ENCODE results near the gene SNW1. TPM values are rescaled to one million over a fixed set of nuclear protein-coding genes. Genes with fewer than 3 reads are reported as not detected.
"Not testable (repeated sequence)": the region's sequence is repeated elsewhere in the genome, so short reads cannot be mapped to it uniquely, and the experiment has no call there.

SNW1 gene
- total RNA-seq: 101 and 114 TPM in 2 replicates

GRCh38 chr14:77760381-77761204, at the start of gene SNW1:
TSS of gene SNW1 (minus strand) at chr14:77761156. CDS start at chr14:77761127, 29 bp downstream.
- Mint-ChIP-seq H3K36me3 (ENCODE audit: low read depth) (peaks cover 28% of the 10 kb centered on the region), H3K27ac (peak within 1 kb of the TSS; percentile 97), H3K4me1 (ENCODE audit: low read depth) (peaks cover 28% of the 10 kb centered on the region), H3K4me3 (ENCODE audit: low read depth) (peak within 1 kb of the TSS; percentile 97), H3K9me3 (no peaks in the 10 kb centered on the region), H3K27me3 (ENCODE audit: low read depth) (peaks cover 4% of the 10 kb centered on the region)
- DNase-seq (ENCODE audit: low spot score): peak; percentile 90
- intact Hi-C loops (cut with micrococcal nuclease): loop anchor here (1.0 kb wide), 3 partner anchors 40 to 439 kb away; partner anchors contain the start of genes ADCK1, GSTZ1 and VIPAS39

DNA sequence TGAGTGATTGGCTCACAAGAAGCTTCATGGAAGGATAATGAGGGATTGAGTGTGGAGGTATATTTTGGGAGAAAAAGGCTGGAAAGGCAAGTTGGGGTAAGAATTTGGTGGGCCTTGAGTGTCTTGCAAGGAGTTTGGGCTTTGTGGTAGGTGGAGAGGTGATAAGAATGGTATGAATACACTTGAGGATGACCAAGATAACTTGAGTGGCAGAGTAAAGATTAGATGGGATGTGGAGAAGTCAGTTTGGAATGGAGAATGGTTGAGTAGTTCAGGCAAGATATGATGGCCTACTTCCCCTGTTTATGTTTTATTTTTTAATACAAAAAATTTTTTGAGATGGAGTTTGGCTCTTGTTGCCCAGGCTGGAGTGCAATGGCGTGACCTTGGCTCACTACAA, 48.1 kb upstream of the SNW1 start:
- intact Hi-C loops (cut with micrococcal nuclease): no loop called here
- H3K36me3 Mint-ChIP-seq (ENCODE audit: low read depth): no peaks in the 10 kb centered on the region
- no peak for DNase-seq (ENCODE audit: low spot score)
- H3K27me3 Mint-ChIP-seq (ENCODE audit: low read depth): no peaks in the 10 kb centered on the region
- no peak overlapping the region for H3K4me3 Mint-ChIP-seq (ENCODE audit: low read depth)
- H3K4me1 Mint-ChIP-seq (ENCODE audit: low read depth): peaks cover 4% of the 10 kb centered on the region
- no peak overlapping the region for H3K27ac Mint-ChIP-seq
- H3K9me3 Mint-ChIP-seq: no peaks in the 10 kb centered on the region

DNA sequence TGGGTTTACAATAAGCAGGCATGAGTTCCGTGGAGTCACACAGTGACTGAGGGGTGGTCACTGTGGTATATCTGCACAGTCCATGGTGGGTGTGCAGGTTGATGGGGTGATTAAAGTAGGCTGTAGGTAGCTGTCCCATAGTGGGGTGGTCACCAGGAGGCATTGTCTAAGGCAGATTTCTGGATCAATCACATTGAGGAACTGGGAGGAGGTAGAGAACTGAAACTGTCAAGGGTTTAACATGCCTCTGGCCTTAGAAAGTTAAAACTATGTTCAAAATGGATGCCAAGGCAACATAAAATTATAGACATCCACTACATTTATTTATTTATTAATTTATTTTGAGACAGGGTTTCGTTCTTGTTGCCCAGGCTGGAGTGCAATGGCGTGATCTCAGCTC, 47.3 kb upstream of the SNW1 start:
- no peaks in the 10 kb centered on the region for H3K36me3 Mint-ChIP-seq (ENCODE audit: low read depth)
- DNase-seq (ENCODE audit: low spot score): no peak
- H3K4me1 Mint-ChIP-seq (ENCODE audit: low read depth): peaks cover 4% of the 10 kb centered on the region
- no peaks in the 10 kb centered on the region for H3K27me3 Mint-ChIP-seq (ENCODE audit: low read depth)
- intact Hi-C loops (cut with micrococcal nuclease): no loop called here
- H3K9me3 Mint-ChIP-seq: no peaks in the 10 kb centered on the region
- H3K27ac Mint-ChIP-seq: no peak overlapping the region
- no peak overlapping the region for H3K4me3 Mint-ChIP-seq (ENCODE audit: low read depth)

DNA sequence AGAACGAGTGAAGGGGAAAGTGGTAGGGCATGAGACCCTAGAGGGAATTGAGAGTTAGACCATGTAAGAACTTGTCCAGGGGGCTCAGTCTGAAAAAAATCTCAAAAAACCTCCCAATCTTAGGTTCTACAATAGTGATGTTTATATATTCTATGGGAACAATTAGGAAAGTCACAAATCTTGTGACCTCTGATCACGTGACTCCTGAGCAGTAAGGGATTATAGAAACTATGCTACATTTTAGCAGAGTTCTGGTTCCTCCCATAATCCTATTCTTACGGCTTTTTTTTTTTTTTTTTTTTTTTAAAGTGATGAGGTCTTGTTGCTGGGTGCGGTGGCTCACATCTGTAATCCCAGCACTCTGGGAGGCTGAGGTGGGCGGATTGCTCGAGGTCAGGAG, 44.8 kb upstream of the SNW1 start:
- Mint-ChIP-seq H3K36me3 (ENCODE audit: low read depth) (no peaks in the 10 kb centered on the region), H3K9me3 (no peaks in the 10 kb centered on the region), H3K27me3 (ENCODE audit: low read depth) (no peaks in the 10 kb centered on the region), H3K4me3 (ENCODE audit: low read depth) (no peak overlapping the region), H3K27ac (no peak overlapping the region), H3K4me1 (ENCODE audit: low read depth) (peaks cover 1% of the 10 kb centered on the region)
- no peak for DNase-seq (ENCODE audit: low spot score)
- intact Hi-C loops (cut with micrococcal nuclease): no loop called here

DNA sequence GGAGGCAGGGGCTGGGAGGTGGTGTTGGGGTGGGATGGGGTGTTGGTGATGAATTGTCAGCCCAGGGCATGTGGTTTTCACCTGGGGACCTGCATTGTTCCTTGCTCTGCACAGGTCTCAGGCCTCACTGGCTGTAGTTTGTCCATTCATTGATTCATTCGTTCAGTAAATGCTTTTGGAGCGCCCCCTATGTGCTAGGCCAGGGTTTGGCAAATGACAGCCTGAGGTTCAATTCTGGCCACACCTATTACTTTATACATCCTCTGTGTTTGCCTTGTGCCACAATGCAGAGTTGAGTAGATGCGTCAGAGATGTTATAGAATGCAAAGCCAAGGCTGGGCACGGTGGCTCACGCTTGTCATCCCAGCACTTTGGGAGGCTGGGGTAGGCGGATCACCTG, 43.6 kb upstream of the SNW1 start:
- Mint-ChIP-seq H3K4me1 (ENCODE audit: low read depth) (peaks cover 6% of the 10 kb centered on the region), H3K27ac (no peak overlapping the region), H3K4me3 (ENCODE audit: low read depth) (no peak overlapping the region), H3K9me3 (no peaks in the 10 kb centered on the region), H3K27me3 (ENCODE audit: low read depth) (no peaks in the 10 kb centered on the region), H3K36me3 (ENCODE audit: low read depth) (no peaks in the 10 kb centered on the region)
- DNase-seq (ENCODE audit: low spot score): peak; percentile 10
- intact Hi-C loops (cut with micrococcal nuclease): no loop called here

DNA sequence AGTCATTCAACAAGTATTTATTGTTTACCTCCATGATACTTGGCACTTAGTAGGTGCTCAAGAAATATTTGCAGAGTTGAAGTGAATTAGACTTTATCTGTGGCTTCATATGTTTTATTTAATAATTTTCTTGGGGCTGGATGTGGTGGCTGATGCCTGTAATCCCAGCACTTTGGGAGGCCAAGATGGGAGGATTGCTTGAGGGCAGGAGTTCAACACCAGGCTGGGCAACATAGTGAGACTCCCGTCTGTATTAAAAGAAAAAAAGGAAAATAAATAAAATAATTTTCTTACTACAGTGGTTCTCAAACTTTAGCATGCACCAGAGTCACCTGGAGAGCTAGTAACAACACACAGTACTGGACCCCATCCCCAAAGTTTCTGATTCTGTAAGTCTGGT, 39.9 kb upstream of the SNW1 start:
- Mint-ChIP-seq H3K4me3 (ENCODE audit: low read depth) (peak overlapping the region; percentile 86), H3K27ac (no peak overlapping the region), H3K27me3 (ENCODE audit: low read depth) (peaks cover 3% of the 10 kb centered on the region), H3K4me1 (ENCODE audit: low read depth) (peaks cover 6% of the 10 kb centered on the region), H3K9me3 (no peaks in the 10 kb centered on the region), H3K36me3 (ENCODE audit: low read depth) (no peaks in the 10 kb centered on the region)
- intact Hi-C loops (cut with micrococcal nuclease): loop anchor here (1.0 kb wide), 2 partner anchors 40 to 344 kb away; partner anchors contain the start of genes SNW1 and VIPAS39
- no peak for DNase-seq (ENCODE audit: low spot score)

- peaks cover 8% of the 10 kb centered on the region for H3K4me1 Mint-ChIP-seq (ENCODE audit: low read depth)
These were observed 39.1 kb upstream of the SNW1 start, which contains the start of gene ADCK1 for GRCh38 chr14:77799863-77800730. TSS of gene ADCK1 (plus strand) at chr14:77800109. CDS start at chr14:77818979, 18,870 bp downstream.

DNA sequence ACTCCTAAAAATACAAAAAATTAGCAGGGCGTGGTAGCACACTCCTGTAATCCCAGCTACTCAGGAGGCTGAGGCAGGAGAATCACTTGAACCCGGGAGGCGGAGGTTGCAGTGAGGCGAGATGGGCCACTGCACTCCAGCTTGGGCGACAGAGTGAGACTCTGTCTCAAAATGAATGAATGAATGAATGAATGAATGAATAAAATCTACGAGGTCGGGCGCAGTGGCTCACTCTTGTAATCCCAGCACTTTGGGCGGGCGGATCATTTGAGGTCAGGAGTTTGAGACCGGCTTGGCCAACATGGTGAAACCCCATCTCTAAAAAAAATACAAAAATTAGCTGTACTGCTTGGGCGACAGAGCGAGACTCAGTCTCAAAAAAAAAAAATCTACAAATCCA, 38.5 kb upstream of the SNW1 start:
- H3K27me3 Mint-ChIP-seq (ENCODE audit: low read depth); H3K9me3 Mint-ChIP-seq; H3K36me3 Mint-ChIP-seq (ENCODE audit: low read depth); H3K4me1 Mint-ChIP-seq (ENCODE audit: low read depth); DNase-seq (ENCODE audit: low spot score); intact Hi-C loops (cut with micrococcal nuclease): not testable (repeated sequence)
- Mint-ChIP-seq H3K4me3 (ENCODE audit: low read depth) (peak overlapping the region; percentile 86), H3K27ac (peak overlapping the region; percentile 63)

More at GRCh38 chr14:77799863-77800730, 39.1 kb upstream of the SNW1 start, which contains the start of gene ADCK1:
- DNase-seq (ENCODE audit: low spot score): peak; percentile 80
- intact Hi-C loops (cut with micrococcal nuclease): loop anchor here (1.0 kb wide), 2 partner anchors 39 to 343 kb away; partner anchors contain the start of genes SNW1 and VIPAS39
- H3K9me3 Mint-ChIP-seq: no peaks in the 10 kb centered on the region
- peak within 1 kb of the TSS; percentile 86 for H3K27ac Mint-ChIP-seq
- peak within 1 kb of the TSS; percentile 86 for H3K4me3 Mint-ChIP-seq (ENCODE audit: low read depth)
- peaks cover 3% of the 10 kb centered on the region for H3K27me3 Mint-ChIP-seq (ENCODE audit: low read depth)
- no peaks in the 10 kb centered on the region for H3K36me3 Mint-ChIP-seq (ENCODE audit: low read depth)

- H3K36me3 Mint-ChIP-seq (ENCODE audit: low read depth): no peaks in the 10 kb centered on the region
- H3K4me3 Mint-ChIP-seq (ENCODE audit: low read depth): no peak overlapping the region
- H3K4me1 Mint-ChIP-seq (ENCODE audit: low read depth): peaks cover 1% of the 10 kb centered on the region
- intact Hi-C loops (cut with micrococcal nuclease): no loop called here
- no peaks in the 10 kb centered on the region for H3K9me3 Mint-ChIP-seq
- no peak for DNase-seq (ENCODE audit: low spot score)
- no peak overlapping the region for H3K27ac Mint-ChIP-seq
- peaks cover 14% of the 10 kb centered on the region for H3K27me3 Mint-ChIP-seq (ENCODE audit: low read depth)
These were observed 33.4 kb upstream of the SNW1 start for GRCh38 chr14:77794357-77794756.

- H3K36me3 Mint-ChIP-seq (ENCODE audit: low read depth); DNase-seq (ENCODE audit: low spot score); H3K4me1 Mint-ChIP-seq (ENCODE audit: low read depth); H3K4me3 Mint-ChIP-seq (ENCODE audit: low read depth); H3K27ac Mint-ChIP-seq; intact Hi-C loops (cut with micrococcal nuclease); H3K9me3 Mint-ChIP-seq: not testable (repeated sequence)
- H3K27me3 Mint-ChIP-seq (ENCODE audit: low read depth): peaks cover 16% of the 10 kb centered on the region
These were observed 32.3 kb upstream of the SNW1 start for GRCh38 chr14:77793255-77793654.

DNA sequence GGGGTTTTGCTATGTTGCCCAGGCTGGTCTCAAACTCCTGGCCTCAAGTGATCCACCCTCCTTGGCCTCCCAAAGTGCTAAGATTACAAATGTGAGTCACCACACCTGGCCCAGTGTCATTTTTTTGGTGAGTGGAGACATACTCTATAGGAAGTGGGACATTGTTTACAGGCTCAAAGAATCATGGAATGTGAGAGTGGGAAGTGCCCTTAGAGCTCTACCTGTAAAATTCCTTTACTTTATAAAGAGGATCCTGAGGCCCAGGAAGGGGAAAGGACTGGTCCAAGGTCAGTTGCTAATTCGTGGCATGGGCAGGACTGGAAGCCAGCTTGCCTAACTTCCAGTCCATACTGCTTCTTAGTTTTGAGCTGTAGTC, 30.3 kb upstream of the SNW1 start:
- H3K9me3 Mint-ChIP-seq: no peaks in the 10 kb centered on the region
- DNase-seq (ENCODE audit: low spot score): no peak
- H3K36me3 Mint-ChIP-seq (ENCODE audit: low read depth): no peaks in the 10 kb centered on the region
- no peak overlapping the region for H3K4me3 Mint-ChIP-seq (ENCODE audit: low read depth)
- intact Hi-C loops (cut with micrococcal nuclease): no loop called here
- peaks cover 1% of the 10 kb centered on the region for H3K4me1 Mint-ChIP-seq (ENCODE audit: low read depth)
- no peak overlapping the region for H3K27ac Mint-ChIP-seq
- peaks cover 13% of the 10 kb centered on the region for H3K27me3 Mint-ChIP-seq (ENCODE audit: low read depth)

- Mint-ChIP-seq H3K4me3 (ENCODE audit: low read depth) (no peak overlapping the region), H3K27me3 (ENCODE audit: low read depth) (peaks cover 13% of the 10 kb centered on the region), H3K9me3 (no peaks in the 10 kb centered on the region), H3K27ac (no peak overlapping the region), H3K4me1 (ENCODE audit: low read depth) (peaks cover 1% of the 10 kb centered on the region), H3K36me3 (ENCODE audit: low read depth) (no peaks in the 10 kb centered on the region)
- no peak for DNase-seq (ENCODE audit: low spot score)
- intact Hi-C loops (cut with micrococcal nuclease): no loop called here
These were observed 29.7 kb upstream of the SNW1 start for GRCh38 chr14:77790566-77791224.
